NCI-H526 treated with DMSO at 0.1 percent for 48 hours (cell line): ENCODE measurements around the gene SYTL4.

Experiments used
- DNase-seq: peaks from one replicate; lab custom pipeline; 2025; lab: John Stamatoyannopoulos, UW

SYTL4 gene

DNA sequence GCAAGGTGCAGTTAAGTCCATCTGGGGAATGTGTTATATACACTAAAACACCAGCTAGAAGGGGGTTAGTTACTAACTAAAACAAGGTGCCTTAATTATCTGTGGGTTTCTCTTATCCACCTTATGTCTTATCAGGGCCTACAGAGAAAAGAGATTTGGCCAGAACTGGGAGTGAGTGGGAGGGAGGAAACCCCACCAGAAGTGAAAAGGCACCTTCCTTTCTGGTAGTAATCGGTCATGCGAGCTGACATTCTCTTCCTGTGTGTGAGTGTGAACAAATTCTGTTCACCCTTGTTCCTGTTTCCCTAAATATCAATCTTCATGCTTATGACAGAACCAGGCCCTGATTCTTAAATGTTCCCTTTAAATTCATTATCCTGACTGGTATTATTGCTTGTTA is 44.4 kb downstream of the SYTL4 start:
- DNase-seq, result no peak

DNA sequence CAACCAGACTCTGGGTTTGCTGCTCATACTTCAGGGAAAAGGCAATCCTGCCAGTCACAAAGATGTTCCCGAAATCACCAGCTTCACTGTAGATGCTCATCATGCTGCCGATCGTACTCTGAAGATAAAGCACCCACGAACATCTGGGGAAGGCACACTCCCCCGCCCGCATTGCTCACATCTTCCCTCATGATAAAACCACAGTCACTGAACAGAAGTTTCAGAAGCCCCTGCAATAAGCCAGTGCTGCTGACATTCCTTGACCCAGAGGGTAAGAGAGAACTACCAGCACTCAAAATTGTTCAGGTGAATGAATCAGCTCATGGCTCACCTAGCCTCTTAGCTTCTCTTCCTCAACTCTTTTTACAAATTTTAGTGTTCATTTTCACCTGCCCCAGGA is 44.8 kb downstream of the SYTL4 start:
- no peak for DNase-seq

DNA sequence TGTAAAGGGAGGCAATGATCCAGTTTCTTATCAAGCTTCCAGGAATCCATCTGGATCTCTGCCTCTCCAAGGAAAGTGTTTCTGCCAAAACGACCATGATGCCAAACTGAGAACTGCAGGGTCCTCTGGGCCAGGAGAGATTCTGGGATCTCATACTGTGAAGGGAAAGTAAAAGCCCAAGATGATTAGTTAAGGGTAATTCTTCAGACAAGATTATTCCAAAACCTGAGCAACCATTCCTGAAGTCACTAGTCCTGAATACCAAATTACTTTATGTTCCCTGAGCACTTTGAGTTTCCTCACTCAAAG is 46.0 kb downstream of the SYTL4 start:
- no peak for DNase-seq

DNA sequence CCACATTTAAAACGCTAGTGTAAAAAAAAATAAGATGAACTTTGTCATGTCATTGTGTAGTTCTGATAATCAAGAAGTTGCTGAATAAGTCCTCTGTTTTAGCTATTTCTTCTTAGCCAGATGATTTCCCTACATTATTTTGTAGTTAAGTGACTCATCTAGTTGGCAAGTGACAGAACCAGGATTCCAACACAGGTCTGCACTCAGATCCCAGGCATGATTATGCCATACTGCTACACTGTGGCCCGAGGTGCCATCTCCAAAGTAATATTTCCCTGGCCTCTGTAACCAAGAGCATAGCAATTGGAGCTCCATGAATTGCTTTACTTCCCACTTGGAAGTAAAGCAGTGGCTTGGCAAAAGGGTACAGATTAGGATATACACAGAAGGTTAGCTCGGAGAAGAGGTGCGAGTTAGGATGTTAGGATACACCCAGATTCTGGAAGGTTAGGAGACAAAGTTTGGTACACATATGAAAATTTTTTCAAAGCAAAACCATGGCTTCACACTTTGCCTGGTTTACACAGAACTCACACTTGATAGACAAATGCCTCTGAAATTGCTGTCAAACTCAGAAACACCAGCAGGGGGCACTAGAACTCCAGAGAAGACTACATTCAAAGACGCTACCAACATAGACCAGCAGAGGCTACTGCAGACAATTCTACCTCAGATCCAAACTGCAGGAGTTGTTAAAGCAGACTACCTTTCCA is 46.5 kb downstream of the SYTL4 start:
- peak; percentile 51 for DNase-seq

DNA sequence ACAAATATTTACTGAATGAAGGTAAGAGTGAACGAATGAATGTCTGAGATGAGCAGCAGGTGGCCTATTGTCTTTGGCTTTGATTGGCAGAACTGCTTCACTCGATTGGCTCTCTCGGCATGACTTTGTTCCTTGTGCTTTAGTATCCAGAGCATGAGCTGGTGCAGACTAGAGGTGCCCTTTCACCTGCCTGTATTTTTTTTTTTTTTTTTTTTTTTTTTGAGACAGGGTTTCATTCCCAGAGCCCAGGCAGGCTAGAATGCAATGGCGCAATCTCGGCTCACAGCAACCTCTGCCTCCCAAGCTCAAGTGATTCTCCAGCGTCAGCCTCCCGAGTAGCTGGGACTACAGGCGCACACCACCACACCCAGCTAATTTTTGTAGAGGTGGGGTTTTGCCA is 49.0 kb downstream of the SYTL4 start:
- no peak for DNase-seq

DNA sequence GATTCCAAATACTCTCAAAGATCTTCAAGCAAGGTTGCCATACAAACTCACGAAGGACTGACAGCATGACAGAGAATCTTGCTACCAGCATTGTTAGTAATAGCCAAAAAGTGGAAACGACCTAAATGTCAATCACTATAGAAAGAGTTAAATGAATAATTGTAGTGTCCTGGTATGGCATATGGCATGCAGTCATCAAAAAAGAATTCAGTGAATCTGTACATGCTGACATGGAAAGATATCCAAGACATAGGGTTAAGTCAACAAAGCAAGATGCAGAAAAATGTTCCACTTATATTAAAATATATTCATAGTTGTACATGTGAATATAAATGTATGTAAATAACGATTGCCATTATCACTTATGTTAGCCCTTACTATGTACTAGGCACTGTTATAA is 50.3 kb downstream of the SYTL4 start:
- DNase-seq, result no peak

DNA sequence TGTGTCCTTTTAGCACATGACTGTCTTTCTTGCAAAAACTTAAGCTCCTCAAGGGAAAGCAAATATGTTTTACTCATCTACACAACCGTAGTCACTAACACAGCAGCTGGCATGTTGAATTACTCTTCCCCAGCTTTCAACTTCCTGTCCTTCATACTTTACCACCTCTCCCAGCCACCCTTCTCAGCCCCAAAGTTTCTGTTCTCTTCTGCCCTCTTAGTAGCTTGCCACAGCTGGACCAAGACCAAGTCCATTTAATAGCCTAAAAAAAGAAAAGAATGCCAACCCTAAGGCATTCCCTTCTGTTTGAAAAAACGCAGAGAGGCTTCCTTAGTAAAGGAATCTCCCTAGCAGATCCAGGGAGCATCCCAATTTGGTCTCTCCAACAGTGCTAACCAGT is 51.2 kb downstream of the SYTL4 start:
- no peak for DNase-seq

DNA sequence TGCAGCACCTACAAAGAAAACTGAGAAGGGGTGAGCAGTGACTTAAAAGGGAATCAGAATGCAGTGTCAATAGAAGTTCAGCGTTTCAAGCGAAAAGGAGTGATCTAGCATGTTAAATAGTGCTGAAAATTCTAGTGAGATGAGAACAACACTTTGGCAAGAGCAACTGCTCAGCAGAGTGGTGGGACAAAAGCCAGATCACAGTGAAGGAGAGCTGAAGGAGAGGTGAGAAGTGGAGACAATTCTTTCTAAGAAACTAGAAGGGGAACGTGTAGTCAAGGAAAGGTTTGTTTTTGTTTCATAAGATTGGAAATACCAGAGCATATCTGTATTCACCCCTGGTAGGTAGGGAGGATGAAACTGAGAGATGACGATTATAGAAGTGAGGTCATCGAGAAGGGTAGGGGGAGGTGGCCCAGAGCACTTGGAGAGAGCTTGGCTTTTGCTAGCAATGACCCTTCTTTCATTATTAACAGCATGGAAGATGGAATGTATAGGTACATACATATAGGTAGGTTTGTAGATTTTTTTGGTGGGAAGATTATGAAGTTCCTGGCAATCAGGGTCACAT is 54.2 kb downstream of the SYTL4 start:
- no peak for DNase-seq

DNA sequence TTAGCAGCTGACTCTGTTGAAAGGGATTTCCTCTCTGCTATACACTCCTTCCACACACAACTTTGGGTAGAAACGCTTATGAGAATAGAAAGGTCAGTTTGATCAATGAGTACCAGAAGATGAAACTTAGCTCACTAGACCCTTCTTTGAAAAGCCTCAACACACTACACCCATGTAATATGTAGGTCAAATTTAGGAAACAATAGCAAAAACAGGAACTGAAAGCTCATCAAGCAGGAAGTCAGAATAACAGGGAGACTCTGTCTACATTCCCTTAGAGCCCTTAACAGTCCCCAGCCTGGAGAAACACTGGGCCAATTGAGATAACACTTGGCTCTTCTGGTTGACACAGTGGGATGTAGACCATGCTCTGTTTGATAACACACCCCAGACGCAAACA is 57.2 kb downstream of the SYTL4 start:
- DNase-seq, result no peak

DNA sequence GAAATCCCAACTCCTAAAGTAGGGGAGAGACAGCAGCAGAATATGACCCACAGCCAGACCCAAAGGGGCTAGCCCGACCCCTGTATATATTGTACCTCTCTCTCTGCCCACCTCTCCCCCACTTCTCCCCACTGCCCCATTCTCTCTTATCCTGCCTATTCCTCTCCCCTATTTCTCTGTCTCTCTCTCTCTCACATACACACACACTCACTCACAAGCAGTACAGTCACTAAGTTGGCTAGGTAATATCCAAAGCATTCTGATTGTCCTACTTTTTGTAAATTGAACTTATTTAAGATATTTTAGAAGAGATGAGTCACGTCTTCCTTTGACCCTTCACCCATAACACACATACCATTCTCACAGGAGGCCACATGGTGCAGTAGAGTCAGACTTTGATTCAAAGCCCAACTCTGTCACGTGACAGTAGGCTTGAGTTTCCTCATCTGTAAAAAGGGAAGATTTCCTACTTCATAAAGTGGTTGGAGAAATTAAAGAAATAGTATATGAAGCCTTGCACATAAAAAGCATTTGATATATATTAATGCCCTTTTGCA is 58.4 kb downstream of the SYTL4 start:
- no peak for DNase-seq

DNA sequence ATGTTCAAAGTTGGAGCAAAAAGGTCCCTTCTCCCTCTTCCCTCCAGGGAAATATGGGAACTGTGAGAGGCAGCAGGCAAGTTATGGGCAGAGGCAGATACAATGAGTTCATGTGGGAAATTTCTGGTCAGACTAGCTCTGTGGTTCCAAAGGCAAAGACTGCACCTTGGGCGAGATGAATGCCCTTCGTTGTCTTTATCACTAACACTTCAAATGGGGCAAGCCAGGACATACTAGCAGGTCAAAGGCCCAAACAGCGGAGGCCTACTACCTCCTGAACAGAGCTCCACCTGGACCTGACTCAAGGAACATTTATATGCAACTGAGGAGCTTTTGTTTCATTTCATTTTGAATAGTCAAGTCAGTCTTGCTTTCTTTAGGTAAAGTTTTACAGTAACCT is 59.0 kb downstream of the SYTL4 start:
- DNase-seq, result no peak

DNA sequence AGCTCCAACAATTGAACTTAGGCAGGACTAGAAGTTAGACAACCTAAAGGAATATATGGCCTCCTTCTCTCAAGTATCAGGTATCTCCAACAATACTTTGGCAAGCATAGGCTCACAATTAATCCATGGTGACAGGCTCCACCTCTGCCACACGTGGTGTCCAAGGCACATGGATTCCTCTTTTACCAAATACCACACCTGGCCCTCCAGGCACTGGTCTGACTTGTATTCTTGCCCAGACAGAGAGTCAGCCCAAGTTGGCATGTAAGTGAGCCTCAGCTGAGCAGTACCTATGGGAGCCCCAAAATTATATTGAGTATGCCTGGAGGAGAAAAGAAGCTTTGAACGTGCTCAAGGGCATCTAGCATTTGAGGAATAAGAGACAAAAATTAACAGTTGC is 68.3 kb downstream of the SYTL4 start:
- no peak for DNase-seq

DNA sequence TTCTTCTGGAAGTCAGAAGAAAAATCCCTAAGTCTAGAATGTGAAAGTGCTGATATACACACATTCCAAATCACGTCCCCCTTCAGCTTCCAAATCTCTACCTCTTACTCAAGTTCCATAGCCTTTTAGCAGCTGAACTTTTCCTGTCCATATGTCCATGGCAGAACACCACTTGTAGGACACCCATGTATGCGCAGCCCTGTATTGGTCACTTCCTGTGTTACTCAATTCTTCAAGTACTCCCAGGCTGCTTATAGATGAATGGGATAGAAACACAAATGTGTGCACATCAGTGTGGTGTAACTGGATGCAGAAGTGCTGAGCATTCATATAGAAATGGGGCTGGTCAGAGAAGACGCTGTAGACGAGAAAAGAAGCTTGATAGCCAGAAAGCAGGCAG is 69.1 kb downstream of the SYTL4 start:
- no peak for DNase-seq

DNA sequence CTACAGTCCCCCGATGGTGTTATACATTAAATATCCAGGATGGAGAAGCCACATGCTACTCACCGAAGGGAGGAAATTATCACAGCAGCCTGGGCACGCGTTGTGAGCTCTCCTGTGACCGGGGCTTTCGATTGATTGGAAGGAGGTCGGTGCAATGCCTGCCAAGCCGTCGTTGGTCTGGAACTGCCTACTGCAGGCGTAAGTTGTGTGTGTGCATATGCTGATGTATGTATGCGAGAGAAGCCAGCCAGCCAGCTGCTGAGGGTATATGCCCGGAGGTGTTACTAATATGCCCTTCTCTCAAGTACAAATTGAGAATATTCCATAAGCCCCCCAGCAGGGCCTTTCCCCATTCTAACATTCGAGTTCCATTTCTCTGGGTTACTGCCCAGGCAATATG is 69.8 kb downstream of the SYTL4 start:
- DNase-seq, result no peak

DNA sequence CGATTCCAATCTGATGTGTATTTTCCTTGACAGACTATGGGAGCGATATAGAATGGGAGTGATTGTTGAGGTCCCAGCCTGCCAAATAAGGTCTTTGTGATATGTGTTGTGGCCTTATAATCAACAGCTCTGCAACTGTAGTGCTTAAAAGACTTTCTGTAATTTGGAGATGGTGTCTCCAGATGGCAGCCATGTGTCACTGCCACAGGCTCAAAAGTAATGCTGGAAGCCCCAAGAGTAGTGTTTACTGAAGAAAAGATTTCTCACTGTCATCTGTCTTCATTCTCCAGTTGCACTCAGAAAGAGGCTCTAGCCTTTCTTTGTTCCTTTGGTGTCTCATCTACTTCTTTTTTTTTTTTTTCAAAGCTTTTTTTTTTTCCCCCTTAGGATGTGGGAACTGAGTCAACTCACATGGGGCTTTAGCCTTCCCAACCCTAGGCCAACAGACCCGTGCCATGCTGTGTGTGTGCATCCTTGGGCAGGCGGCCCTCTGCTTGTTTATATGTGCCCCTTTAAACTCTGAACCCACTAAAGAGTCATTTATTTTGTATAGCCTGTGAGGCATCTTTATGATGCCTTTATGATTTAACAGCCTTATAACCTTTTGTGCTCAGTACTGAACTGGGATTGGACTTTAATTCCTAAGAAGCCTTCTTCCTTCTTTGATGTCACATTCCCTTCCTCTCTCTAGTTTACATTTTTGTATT is 72.3 kb downstream of the SYTL4 start:
- DNase-seq, result no peak

DNA sequence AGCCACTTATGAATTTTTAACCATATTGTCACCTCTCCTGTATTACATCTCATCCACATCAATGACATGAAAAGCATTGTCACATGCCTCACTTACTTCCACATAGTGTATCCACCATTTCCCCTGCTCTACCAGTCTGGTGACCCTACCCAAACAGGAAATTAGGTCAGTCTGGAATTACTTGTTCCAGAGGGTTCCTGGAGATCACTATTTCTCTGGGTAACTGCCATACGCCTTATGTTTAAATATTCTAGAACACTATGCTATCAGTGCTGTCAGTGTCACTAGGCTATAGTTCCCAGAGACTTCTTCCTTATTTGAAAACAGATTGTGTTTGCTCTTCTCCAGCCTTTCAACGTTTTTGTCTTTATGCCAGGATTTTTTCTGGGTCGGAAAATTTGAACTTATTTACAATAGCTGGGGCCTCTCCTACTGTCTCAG is 73.0 kb downstream of the SYTL4 start:
- no peak for DNase-seq

DNA sequence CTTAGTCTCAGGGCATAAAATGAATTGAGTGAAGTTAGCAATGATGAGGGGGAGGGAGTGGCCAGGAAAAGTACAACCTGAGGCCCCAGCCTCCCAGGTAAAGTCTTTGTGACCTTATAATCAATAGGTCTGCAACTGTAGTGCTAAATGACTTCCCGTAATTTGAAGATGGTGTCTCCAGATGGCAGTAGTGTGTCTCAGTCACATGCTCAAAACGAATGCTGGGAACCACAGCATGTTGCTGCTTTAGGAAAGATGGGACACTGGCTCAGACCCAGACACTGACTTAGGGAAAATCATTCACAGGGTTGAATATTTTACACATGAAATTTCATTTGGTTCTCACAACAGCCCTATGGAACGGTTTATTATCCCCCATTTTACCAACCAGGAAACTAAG is 77.7 kb downstream of the SYTL4 start:
- peak; percentile 3 for DNase-seq

DNA sequence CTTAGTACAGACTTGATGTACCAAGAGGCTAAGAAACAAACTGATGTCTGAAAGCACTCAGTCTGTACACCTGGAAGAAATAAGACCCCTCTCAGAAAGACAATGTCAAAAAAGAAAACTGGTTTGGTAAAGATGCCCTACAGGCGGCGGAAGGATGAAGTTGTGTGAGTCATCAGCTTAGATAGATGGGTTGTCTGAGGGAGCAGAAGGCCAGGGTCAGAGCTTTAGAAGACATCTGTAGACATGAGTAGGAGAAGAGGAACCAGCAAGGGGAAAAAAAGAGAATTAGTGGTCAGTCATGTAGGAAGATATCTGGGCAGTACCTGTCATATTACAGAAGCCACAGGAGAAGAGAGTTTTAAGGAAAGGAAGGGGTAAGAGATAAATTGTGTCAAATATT is 79.7 kb downstream of the SYTL4 start:
- no peak for DNase-seq

DNA sequence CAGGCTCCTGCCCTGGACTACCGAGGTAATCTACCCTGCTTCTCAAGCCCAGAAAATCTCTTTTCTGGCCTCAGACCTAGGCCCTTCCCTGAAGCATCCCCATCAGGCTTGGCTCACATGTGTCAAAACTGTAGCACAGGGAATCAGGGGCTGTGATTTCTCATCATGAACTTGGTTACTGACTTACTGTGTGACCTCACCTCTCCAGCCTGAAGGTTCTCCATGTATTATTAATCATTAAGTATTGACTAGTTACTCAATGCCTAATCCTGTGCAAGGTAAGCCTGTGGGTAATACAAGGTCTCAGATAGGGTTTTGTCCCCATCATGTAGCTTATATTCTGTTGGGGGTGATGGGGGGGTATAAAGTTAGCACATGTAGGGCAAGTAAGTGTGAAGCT is 81.1 kb downstream of the SYTL4 start:
- no peak for DNase-seq

DNA sequence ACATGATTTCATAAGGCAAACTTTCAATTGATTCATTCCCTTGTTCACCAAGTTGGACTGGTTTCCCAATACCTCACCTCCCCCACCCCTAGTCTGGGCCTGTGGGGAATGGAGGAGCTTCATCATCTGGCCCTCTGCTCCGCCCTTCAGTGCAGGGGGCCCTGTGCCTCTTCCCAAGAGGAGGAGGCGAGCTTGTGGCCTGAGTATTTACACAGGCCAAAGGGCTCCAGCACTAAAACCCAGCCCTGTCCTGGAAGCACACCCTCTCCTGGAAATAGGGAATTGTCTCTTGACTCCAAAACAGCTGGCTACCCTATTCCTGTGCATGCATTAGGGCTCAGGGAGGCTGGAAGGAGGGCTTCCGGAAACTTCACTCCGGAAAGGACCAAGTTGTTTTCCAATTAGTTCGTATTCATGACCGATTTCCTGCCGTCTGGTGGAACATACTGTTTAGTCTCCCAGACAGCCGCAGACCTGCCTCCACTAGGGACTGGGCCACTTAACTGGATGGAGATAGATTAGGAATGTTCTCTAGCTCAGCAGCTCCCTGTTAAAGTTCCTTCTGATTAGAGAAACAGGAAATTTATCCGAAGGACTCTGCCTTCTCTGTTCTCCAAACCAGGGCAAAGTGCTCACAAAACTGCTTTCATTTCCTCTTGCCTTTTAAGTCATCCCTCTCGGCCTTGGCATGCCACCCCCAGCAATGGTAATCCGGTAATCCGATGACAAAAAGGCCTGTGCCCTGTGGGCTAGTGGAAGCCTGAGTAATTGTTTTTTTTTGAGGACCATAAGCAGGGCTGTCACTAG is 82.2 kb downstream of the SYTL4 start:
- no peak for DNase-seq

DNA sequence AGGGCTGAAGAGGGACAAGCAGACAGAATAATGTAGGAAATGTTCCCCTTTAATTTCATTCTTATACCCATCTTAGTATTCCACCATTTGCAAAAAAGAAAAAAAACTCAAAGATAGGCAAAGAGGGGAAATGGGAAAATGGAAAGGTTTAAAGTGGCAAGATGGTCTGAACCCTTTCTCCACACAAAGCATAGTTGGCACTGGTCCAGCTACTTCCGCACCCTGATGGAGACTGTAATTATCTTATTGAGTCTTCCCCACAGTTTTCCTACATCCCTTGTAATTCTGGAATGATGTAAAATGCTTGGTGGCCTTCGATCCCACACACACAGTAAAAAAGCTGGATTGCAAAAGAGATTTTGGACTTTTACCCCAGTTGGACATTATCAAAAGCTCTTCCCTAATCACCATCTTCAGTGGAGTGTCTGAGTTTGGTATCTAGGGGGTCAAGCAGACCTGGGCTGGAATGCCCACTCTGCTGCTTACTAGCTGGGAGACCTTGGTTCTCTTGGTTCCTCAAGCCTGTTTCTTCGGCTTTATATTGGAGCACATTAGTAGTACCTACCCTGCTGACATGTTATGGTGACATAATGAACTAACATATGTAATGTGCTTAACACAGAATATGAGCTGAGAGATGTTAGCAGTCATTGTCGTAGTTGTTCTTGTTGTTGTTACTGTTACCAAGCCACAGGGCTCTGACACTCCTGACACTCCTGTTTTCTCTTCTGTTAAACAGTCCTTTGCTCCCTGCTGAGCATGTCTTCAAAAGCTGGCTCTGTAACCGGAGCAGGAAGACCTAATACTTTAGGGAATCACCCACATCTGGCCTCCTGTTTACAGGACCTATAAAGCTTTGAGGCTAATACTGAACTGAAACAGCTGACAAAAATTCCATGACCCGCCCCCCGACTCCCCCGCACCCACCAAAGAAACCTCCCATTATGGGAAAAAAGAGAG is 83.2 kb downstream of the SYTL4 start:
- no peak for DNase-seq
